KG1 (cell line): ENCODE results near the gene ZNF30.
A peak's percentile ranks its signal among the peaks of the same experiment; 100 is the strongest.
"Not testable (repeated sequence)": the region's sequence is repeated elsewhere in the genome, so short reads cannot be mapped to it uniquely, and the experiment has no call there.

Source experiments
- DNase-seq: peaks from one replicate; lab custom pipeline; 2025; lab: John Stamatoyannopoulos, UW

The ZNF30 gene

GRCh38 chr19:34960103-34960805 is 33.6 kb downstream of the ZNF30 start:
- no peak for DNase-seq

DNA sequence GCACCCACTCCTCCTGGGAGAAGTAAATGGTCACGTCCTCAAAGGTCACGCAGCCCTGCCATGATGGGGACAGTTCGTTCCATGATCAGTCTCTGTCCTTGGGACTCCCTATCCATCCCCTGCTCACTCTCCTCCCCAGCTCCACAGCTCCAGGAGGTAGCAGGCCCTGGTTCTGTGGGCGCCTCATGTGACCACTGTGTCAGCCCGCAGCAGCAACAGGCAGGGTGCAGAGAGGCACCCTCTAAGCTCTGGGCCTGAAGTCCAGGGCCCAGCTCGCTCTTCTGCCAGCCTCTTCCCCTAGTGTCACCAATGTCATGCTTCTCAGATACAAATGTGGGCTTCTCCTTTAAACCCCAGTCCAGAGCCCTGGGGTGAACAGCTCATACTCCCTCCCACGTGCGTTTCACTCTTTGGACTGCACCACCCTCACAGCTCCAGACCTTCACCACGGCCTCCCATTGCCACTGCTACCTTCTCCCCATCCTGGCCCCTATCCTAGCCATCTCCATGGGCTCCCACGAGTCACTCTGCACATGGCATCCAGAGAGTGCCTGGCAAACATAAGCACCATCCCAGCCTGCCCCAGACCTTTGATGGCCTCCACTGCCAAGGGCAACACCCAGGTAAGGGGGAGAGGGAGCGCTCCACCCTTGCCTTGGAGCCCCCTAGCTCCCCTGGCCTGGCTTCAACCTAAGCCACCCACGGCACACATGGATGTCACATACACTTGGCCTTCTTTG is 34.4 kb downstream of the ZNF30 start:
- no peak for DNase-seq

GRCh38 chr19:34961775-34962686 is 35.3 kb downstream of the ZNF30 start:
- peak; percentile 22 for DNase-seq

DNA sequence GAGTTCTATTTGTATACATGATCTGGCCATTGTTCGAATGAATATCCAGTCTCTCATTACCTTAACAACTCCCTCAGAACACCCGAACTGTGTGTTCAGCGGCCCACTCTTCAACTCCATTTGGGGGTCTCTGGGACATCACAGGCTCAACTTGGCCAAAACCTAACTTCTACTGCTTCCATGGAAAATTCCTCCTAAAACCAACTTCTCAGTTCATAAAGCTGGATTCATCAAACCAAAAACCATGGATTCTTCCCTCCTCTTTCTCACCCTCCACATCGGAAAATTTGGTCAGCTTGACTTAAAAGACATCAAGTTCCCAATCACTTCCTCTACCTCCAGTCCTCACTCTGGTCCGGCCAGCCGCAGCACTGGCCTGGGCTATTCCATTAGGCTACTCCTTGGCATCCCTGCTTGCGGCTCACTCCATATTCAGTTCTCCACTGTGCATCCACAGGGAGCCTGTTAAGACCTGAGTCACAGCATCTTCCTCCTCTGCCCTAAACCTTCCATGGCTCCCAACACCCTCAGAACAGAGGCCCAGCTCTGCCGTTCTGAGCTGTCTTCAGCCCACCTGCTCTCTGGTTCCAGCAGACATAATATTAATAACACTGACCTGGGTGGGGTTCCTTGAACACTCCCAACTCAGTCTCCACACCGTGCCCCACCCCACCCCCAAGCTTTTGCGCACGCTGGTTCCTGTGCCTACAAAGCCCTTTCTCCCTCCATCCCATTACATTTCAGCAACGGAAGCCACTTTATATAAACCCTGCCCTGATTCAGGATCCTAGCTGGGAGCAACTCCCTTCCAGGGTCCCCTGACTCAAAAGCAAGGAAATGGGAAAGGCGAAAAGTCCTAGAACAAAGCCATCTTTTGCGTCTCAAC is 36.2 kb downstream of the ZNF30 start:
- DNase-seq, result no peak

- peak; percentile 16 for DNase-seq
Measured at GRCh38 chr19:34963573-34964406, 37.1 kb downstream of the ZNF30 start, which contains the start of gene ZNF792. Gene ZNF792, minus strand, starts transcription at chr19:34964229. Its CDS starts 567 bp downstream, at chr19:34963662.

- no peak for DNase-seq
Measured at GRCh38 chr19:34964598-34964997, 37.9 kb downstream of the ZNF30 start.

DNA sequence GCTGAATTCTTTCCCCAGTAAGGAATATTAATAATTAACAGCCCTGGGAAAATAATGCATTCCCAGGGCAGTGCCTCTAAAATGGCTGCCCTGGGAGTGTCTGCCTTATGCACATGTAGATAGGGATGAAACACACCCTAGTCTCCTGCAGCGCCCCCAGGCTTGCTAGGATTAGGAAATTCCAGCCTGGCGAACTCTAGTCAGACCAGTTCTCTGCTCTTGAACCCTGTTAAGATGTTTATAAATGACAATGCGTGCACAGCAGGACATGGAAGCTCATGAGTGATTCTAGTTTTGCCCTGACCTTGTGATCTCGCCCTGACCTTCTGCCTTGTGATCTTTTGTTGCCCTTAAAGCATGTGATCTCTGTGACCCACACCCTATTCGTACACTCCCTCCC is 38.8 kb downstream of the ZNF30 start:
- not testable (repeated sequence) for DNase-seq

DNA sequence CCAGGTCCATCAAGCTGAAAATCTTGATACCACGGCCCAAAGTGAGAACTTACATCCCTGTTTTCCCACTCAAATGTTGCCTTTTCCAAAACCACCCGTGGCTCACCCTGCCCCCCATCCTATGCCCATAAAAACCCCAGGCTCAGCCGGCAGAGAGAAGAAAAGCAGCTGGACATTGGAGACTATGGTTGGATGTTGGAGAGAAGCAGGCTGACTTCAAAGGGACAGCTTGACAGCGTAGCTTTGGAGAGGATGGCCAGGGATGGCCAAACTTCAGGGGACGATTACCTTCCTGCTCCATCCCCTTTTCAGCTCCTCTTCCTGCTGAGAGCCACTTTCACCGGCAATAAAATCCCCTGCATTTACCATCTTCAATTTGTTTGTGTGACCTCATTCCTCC is 40.8 kb downstream of the ZNF30 start:
- DNase-seq, result no peak

DNA sequence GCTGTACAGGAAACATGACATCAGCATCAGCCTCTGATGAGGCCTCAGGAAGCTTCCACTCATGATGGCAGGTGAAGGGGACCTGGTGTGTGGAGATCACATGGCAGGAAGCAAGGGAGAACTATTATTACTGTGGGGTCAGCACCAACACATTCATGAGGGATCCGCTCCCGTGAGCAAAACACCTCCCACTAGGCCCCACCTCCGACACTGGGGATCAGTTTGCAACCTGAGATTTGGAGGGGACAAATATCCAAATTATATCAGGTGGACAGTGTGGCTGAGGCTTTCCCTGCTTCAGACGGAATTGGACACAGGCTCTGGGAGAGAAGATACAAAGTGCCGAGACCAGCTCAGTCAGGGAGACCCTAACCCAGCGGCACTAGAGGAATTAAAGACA is 43.0 kb downstream of the ZNF30 start:
- DNase-seq, result no peak

- DNase-seq, result not testable (repeated sequence)
Measured at GRCh38 chr19:34970185-34970780, 43.6 kb downstream of the ZNF30 start.

GRCh38 chr19:34972163-34972705 is 45.5 kb downstream of the ZNF30 start:
- no peak for DNase-seq

- DNase-seq, result no peak
Measured at GRCh38 chr19:34974646-34975045, 47.9 kb downstream of the ZNF30 start.

DNA sequence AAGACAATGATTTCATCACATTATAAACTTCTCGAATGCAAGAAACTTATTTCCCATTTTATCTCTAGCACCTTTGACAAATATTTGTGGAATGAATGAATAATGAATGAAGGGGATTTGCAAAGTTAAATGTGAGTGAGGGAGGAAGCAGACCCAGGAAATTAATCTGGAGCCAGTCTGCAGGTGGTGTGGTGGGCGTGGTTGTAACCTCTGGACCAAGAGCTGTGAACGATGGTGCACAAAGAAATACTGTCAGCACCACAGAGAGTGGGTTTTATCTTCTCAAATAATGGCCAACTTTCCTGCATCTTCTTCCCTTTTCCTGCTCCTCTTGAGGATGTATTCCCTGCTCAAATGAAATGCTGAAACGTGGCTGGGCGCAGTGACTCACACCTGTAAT is 48.4 kb downstream of the ZNF30 start:
- no peak for DNase-seq

DNA sequence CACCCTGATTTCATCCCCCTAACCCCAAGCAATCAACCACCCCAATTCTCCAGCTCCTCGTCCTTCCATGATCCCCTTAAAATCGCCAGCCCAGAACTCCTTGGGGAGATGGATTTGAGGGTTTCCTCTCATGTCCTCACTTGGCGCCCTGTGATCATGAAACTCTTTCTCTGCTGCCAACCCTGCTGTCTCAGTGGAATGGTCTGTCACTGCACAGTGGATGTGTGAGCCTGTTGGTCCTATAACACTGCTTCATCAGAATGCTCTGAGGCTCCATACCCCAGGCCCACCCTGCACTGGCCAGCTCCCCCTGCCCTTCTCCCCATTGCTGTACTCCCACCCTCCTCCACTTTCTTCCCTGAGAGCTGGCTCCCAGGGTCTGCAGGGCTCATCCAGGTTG is 49.9 kb downstream of the ZNF30 start:
- DNase-seq, result no peak

GRCh38 chr19:34979819-34980640 is 53.3 kb downstream of the ZNF30 start:
- no peak for DNase-seq

DNA sequence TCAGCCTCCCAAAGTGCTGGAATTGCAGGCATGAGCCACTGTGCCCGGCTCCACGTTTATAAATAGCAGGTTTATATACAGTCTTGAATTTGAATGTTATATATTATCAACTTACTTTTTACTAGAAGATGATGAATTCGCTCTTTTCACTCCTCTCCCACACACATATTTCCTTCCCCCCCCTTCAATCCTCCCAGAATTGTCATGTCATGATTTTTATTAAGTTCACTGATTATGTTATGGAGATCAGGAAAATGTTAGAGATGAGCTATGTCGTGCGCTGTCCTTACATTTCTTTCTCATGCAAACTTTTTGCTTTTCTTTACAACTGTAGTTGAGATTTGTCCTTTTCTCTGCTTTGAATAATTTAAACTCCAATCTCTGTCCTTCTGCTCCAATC is 55.6 kb downstream of the ZNF30 start:
- no peak for DNase-seq

GRCh38 chr19:34983786-34984185 is 57.1 kb downstream of the ZNF30 start:
- DNase-seq, result no peak

DNA sequence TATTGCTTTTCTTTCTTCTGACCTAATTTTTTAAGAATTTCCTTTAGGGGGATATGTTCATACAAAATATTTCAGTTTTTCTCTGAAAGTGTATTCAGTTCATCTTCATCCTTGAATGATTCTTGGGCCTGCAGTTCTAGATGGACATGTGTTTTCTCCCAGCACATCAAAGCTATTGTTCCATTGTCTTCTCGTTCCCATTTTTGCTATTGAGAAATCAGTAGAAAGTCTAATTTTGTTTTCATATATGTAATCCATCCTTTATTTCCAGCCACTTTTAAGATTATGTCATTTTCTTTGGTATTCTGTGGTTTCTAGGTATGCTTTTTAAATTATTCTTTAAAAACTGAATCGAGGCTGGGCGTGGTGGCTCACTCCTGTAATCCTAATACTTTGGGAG is 57.6 kb downstream of the ZNF30 start:
- no peak for DNase-seq
